CMK (cell line): Measurements from ENCODE around the gene FCN2.

Experiments used
- DNase-seq: peaks from one replicate; pipeline ENCODE4 v3.0.0-alpha.2; 2010; ENCODE audit warnings: low read depth

Gene FCN2

DNA sequence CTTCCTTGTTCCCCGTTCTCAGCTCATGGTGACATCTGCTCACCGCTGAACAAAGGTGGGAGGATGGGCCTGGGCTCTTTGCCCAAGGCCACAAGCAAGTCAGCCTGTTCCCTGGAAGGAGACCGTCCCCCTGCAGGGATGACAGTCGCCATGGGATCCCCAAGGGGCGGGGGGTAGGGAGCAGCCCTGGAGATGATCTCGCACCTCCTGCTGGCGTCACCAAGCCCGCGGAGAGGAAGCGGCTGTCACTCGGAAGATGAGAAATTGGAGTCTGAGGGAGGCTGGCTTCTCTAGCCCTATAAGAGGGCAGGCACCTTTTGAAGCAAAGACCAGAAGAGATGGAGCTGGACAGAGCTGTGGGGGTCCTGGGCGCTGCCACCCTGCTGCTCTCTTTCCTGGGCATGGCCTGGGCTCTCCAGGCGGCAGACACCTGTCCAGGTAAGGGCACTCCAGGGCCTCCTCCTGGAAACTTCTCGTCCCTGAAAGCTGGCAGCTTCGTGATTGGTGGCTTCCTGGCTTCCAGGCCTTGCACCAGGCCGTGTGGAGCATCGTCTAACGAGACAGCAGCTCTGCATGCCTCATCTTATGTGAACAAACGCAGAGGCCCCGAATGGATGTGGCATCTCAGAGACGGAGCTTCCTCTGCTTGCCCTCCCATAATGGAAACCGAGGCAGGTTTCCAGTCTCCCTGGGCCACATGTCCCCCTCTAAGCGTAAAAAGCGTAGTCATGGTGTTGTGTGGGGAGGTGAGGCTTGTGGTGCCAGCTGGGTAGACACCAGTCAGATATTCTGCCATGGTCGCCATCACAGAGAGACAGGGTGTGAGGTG is at the start of gene FCN2:
Gene FCN2 (plus strand): TSS at position 327 of the 829 bp plus-strand sequence. CDS start 12 bp downstream, at position 339.
- no peak for DNase-seq

DNA sequence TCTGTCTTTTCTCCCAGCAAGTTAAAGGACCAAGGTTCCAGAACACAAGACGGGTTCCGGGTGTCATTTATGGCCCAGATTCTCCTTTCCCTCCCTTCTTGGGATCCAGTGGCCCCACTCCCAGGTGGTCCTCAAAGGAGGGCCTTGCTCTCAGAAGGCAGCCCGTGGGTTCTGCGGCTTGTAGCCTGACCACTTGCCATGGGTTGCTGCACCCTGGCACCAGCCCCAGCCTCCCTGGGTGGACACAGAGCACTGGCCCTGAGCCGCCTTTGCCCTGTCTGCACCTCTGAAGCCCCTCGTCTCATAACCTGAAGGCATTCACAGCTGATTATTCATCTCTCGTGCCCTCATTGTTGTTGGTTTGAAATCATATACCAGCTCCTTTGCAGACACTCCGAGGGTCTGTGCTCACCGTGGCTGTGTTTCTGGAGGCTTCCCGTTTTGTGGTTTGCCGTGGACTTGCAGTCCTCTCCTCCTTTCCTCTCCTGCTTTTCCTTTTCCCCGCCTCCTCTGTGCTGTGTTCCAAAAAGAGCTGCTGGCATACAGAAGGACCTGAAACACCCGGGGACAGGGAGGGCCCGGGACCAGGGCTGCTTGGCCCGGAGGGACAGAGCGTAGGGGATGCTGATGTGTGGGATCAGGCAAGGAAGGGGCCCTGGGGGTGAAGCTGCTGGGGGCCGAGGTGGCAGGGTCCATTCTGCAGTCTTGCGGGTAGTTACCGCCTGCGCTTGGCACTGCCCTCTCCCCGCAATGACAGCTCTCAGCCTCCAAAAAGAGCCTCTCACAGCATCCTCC is 49.5 kb upstream of the FCN2 start:
- DNase-seq: no peak

DNA sequence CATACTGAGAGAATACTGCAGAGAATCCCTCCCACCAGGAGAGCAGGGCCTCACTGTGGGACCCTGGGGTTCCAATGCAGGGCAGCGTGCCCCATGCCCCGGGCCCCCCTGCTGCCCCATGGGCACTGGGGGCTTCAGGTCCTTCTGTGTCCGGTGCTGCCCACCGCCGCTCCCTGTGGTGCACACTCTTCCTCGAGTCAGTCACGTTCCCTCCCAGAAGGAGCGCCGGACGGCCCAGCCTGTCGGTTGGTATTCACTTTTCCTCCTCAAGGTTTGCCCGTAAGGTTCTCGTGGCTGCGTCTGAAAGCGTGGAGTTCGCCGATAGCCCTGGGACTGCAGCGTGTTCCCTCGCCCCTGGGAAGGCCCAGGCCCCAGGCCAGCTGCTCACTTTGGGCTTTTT is 48.1 kb upstream of the FCN2 start:
- no peak for DNase-seq

DNA sequence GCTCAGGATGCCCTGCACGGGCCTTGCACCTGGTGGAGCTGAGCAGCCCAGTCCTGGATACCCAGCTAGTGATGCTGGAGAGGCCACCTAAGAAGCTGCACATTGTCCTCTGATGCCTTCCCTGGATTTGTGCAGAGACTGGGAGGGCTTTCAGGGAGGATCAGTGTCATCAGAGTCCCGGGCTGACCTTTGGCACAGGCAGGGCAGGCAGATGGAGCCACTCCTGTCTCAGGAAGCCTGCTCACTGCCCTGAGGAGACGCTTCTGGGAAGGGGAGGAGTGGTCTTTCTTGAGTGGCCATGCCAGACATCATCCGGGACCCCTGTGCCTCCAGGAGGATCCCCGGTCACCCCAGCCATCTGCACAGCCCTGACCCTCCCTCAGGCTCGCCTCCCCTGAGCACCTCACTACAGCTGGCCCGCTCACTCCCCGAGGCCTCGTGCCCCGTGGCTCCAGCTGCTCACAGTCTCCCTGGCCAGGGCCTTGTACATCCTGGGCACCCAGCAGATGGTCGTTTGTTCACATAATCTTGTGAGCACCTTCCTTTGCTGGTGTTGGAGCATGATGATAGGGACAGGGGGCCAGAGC is 47.2 kb upstream of the FCN2 start:
- DNase-seq: no peak

DNA sequence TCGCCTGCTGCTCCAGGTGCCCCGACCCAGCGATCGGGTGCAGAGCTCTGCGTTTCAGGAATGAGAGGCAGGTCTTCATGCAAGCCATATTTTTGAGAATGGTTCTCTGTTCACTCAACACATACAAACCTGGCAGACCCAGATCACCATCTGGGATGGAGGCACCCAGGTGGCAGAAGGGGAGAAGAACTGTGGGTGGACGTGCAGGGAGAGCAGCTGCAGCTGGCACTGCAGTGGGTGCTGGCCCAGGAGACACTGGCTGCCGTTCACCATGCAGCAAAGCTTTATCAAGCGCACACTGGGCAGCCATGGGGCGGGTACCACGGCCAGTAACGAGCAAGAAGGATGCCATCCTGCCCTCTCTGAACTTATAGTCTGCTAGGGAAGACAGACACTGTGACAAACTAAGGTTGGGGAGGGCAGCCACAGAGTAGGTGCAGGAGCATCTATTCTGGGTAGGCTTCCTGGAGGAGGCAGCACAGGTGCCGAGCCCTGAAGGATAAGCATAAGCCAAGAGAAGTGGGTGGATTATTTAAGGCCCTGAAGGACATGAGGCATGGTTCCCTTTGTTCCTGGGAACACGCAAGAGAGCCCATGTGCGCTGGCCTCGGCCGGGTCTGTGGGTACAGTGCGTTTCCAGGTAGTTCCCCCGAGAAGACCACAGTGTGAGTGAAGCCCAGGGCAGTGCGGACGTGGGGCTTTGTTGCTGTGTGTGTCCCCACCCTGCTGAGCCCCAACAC is 46.2 kb upstream of the FCN2 start:
- DNase-seq: no peak

DNA sequence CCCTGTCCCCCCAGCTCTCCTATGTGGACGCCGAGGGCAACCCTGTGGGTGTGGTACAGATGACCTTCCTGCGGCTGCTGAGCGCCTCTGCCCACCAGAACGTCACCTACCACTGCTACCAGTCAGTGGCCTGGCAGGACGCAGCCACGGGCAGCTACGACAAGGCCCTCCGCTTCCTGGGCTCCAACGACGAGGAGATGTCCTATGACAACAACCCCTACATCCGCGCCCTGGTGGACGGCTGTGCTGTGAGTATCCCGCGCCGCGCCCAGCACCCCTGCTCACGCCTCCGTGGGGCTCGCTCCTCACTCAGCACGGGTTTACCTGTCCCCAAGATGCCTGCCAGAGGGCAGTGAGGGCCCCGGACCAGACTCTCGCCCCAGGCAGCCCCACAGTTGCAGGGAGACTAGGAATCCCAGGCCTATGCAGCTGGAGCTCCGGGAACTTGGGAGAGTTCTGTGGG is 45.6 kb upstream of the FCN2 start:
- no peak for DNase-seq

DNA sequence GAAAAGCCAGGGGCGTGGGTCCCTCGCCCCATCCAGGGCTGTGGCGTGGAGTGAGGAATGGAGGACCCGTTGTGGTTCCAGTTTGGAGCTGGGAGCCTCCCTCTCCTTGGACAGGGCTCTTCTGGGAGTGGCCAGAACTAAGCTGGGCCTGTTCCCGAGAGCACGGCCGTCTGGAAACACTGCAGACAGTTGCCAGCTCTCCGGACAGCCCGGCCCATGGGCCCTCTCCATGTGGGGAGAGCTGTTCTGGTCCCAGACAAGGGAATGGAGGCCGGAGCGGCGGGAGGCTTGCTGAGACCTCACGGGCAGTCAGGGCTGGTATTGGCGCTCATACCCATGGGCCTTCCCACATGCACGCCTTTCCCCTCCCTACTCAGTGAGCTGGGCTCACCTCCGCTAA is 45.2 kb upstream of the FCN2 start:
- DNase-seq: no peak

DNA sequence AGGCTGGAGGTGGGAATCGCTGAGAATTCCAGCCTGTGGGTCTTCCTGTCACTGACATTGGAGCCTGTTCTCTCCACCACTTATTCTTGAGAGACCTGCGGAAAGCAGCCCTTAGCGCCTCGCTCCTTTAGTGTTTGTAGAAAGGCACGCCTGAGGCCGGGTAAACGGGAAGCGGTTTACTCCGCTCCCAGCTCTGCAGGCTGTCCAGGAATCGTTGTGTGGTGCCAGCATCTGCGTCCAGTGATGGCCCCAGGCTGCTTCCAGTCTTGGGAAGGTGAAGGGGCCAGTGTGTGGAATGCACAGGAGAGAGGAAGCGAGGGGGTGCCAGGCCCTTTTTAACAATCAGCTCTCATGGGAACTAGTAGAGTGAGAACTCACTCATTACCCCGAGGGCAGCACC is 44.6 kb upstream of the FCN2 start:
- DNase-seq: no peak

DNA sequence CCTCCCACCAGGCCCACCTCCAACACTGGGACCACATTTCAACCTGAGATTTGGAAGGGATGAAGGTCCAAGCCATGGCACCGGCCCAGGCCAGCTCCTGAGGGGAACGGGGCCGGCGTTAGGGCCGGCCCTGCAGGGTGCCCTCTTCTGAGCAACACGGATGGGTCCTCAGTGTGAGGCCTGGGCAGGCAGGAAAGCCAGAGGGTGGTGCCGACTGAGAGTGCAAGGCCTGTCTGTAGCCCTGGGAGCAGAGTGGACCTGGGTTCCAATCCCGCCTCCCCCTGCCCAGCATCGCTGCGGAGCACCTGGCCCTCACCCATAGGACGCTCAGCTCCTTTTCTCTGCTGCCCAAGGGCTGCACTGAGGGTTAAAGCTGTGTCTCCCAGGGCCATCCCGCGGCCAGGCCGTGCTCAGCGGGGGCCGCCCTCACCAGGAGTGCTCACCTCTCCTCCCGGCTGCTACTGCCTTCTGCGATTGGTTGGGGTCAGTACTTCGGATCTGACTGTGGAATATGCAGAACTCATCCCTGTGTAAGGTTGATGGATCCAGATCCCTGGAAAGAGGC is 44.1 kb upstream of the FCN2 start:
- no peak for DNase-seq

DNA sequence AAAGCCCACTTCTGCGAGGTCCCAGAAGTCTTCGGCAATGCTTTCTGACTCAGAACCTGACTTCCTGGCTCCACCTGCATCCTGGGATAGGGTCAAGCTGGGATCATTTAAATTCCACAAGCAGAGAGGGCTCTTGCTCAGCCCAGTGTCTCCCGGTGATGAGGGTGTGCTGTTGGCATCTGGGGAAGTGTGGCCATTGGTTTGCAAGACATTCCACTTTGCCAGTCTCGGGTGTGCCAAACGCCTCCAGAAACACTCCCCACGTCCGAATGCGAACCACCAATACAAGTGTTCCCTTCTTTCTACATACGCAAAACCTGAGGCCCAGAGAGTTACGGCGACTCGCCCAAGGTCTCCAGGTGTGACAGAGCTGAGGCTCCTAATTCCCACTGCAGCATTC is 43.1 kb upstream of the FCN2 start:
- no peak for DNase-seq

DNA sequence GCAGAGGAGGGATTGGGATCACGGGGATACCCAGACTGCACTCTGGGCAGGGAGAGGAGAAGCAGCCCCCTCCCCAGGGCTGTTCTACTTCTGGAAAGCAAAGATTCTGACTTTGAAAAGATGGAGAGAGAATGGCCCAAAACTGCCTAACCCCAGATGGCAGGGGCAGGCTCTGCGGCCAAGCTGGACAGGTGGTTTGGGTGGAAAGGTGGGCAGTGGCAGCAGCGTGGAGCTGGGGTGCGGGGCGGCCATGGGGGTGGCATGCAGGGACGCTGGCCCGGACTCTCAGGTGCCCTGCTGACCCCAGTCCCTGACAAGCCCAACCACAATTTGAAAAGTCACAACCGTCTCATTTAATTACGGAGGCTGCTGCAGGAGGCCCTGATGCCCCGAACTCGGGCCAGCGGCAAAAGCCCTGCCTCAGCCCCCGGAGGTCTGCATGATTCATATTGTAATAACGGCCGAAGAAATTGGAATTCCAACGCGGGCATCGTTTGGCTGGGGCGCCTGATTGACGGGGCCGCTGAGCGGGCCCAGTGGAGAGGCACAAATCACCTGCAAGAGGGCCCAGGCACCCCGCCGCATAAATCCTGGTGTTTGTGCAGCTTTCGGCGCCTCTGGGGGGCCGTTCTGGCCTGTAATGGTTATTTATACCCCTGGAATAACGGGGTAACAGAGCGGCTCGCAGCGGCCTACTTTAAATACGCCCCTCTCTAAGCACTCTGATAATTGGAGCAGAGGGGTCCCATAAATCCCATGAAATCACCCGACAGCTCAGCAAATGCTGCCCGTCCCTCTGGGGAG is 41.8 kb upstream of the FCN2 start:
- DNase-seq: no peak

DNA sequence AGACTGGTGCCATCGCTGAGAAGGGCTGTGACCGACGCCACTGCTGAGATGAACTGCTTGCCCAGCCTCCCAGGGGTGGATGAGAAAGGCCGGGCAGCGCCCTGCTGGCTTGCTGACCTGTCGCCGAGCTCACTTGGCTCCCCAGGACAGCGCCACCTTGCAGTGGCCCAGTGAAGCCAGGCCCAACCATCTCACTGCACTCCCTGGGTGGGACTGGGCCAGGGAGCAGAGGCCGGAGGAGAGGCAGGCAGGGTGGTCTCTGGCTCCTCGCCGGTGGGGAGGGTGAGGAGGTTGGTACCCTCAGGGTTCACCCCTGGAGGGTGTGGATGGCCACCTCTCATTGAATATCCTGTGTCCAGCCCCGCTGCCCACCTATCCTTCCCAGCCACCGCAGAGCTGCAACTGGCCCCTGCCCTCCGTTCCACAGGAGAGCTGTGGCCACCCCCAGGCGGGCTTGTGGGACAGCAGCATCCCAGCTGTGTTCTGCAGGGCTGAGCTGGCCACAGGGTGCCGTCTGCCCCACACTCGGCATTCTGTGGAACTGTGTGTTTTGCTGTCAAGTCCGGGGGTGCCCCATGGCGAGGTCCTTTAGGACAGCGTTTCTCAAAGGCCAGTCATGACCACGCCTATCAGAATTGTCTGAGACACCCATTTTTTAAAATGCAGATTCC is 41.0 kb upstream of the FCN2 start:
- no peak for DNase-seq

DNA sequence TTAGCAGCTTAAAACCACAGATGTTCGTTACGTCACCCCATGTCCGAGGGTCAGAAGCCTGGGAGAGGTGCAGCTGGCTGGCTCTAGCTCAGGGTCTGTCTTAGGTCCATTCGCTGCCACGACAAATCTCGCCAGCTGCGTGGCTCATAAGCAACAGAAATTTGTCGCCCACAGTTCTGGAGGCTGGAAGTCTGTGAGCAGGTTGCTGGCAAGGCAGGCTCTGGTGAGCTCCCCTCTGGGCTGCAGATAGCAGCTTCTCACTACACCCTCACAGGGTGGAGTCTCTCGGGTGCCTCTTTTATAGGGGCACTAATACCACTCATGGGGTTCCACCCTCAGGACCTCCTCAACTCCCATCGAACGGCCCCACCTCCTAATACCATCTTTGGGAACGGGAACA is 40.1 kb upstream of the FCN2 start:
- DNase-seq: no peak

DNA sequence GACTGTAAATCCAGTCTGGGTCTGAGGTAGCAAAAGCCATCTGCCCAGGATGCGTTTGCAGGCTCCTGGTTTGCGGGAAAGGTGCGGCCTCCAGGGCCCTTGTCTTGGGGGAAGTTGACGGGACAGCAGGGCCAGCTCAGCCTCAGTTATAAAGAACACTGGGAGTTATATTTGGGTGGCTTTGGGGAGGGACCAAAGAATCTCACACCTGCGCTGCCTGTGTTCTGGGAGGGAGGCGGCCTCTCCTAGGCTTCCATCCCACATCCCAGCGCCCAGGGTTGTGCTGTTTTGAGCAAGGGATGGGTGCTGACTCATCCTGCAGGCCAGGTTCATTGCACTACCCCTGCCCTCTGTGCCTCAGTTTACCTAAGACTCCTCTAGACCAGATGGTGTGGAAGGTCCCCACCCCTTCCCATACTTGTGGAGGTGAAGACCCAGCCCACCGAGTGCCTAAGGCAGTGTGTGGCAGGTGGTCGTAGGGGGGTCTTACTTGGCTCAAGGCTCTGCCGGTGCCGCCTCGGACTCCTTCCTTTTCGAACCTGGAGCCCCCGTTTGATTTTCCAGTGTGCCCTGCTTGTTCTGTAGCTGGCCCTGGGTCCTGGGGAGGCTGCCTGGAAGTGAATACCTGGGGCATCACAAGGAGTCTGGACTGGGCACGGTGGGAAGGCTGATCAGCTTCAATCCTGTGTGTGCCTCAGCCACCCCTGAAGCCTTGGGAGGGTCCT is 39.3 kb upstream of the FCN2 start:
- DNase-seq: no peak

DNA sequence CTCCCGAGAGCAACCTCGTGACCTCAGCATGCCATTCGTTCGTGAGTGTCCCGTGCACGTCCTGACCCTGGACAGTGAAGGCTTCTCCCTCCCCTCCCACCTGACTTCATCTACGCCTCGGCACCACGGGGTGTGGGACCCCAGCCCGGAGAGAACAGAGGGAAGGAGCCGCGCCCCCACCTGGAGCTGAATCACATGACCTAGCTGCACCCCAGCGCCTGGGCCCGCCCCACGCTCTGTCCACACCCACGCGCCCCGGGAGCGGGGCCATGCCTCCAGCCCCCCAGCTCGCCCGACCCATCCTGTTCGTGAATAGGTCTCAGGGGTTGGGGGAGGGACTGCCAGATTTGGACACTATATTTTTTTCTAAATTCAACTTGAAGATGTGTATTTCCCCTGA is 38.3 kb upstream of the FCN2 start:
- no peak for DNase-seq

DNA sequence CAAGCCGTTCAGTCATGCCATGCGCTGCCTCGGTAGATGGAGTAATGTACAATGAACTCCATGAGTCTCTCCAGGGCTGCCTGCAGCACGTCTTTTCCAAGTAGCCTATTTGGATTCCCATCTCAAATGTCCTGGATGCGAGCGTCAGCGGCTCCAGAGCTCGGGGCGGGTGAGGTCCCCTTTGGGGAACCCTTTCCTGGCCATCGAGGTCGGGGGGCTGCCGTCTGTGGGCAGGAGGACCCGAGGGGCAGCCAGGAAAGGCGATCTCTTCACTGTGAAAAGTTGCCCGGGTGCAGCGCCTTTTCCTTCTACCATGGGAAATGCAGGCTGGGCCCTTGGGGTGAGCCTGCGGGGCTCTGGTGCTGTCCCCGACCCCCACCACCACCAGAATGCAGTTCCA is 36.9 kb upstream of the FCN2 start:
- no peak for DNase-seq

DNA sequence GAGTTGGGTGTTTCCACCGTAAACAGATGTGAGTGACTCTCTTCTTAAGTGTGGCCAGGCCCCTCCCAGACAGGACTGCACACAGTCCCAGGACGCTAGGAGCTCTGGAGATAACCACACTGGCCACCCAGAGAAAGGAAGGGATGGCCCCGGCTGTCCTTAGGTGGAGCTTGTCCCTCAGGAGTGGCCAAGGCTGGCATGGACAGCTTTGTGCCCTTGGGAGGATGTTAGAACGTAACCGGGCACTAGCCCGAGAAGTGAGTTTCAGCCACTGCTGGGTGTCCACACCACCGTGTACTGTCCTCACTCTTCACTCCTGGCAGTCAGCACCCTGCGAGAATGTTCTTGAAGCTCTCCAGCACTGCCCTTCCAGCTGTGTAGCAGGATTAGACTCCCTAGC is 35.8 kb upstream of the FCN2 start:
- DNase-seq: no peak

DNA sequence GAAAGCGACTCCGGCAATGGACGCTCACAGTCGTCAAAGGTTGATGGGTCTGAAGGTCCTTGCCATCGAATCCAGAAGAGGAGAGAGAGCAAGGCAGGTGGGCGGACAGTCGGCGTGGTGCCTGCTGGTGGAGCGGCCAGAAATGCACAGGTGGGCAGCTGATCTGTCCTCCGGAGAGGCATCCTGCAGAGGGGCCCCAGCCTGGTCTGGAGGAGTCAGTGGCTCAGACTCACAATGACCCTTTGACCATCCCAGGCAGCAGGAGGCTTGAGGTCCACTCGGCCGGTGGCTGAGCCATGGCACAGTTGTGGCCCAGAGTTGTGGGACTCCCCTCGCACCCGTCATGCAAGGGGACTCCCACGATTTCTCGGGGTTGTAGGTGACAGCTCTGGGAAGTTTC is 34.4 kb upstream of the FCN2 start:
- DNase-seq: no peak

DNA sequence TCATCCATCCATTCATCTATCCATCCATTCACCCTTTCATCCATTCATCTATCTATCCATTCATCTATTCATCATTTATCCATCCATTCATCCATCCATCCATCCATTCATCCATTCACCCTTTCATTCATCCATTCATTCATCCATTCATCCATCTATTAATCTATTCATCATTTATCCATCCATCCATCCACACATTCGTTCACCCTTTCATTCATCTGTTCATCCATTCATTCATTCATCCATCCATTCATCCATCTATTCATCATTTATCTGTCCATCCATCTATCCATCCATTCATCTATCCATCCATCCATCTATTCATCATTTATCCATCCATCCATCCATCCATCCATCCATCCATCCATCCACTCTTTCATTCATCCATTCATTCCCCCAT is 33.9 kb upstream of the FCN2 start:
- no peak for DNase-seq

DNA sequence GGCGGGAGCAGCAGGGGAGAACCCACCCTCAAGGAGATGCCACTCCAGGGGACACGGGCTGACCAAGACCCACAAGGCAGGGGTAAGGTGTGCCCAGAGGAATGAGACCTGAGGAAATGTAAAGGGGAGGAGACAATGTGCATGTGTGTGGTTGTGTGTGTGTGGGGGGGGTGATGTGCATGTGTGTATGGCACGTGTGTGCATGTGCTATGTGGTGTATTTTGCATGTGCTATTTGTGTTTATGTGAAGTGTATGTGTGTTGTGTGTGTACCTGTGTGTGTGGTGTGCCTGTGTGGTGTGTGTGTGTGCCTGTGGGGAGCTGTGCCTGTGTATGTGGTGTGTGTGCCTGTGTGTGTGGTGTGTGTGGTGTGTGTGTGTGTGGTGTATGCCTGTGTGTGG is 33.5 kb upstream of the FCN2 start:
- DNase-seq: no peak
